Tibial artery (tissue), 4 donors: ENCODE results near the gene S1PR1.

Experiments
- DNase-seq, 2 donors: peaks; one replicate each; pipeline ENCODE4 v3.0.0-alpha.2; 2019
- H3K27ac ChIP-seq, 2 donors: fragments of 200-600 bp; sonication (generic) in 1 of 2; 1 replicate in 1 of 2; 2 replicates in 1 of 2; pipeline ENCODE4 v1.5.1; 2018 to 2019; ENCODE audit warnings: mild to moderate bottlenecking in 1 of 2
- H3K27me3 ChIP-seq, 2 donors: fragments of 200-600 bp; sonication (generic) in 1 of 2; one replicate each; pipeline versions ENCODE4 v1.5.1 to v1.6.0; 2016 to 2019
- H3K36me3 ChIP-seq, 3 donors: fragments of 200-600 bp; sonication (generic) in 2 of 3; one replicate each; pipeline ENCODE4 v1.5.1; 2016 to 2019; ENCODE audit warnings: mild to moderate bottlenecking in 2 of 3
- H3K4me1 ChIP-seq, 4 donors: fragments of 200-600 bp; sonication (generic) in 2 of 4; 1 replicate in 3 of 4; 2 replicates in 1 of 4; pipeline ENCODE4 v1.5.1; 2016 to 2019
- H3K4me3 ChIP-seq, 2 donors: fragments of 200-600 bp; sonication (generic) in 1 of 2; 1 replicate in 1 of 2; 2 replicates in 1 of 2; pipeline ENCODE4 v1.5.1; 2018 to 2019; ENCODE audit warnings: mild to moderate bottlenecking in 2 of 2
- H3K9me3 ChIP-seq, 3 donors: fragments of 200-600 bp; sonication (generic) in 1 of 3; one replicate each; pipeline ENCODE4 v1.5.1; 2016 to 2019
- intact Hi-C: fragments of 100-400 bp; cut with DNase I; formaldehyde crosslinking; loops from one replicate; pipeline ENCODE4 v1.15.0; 2023; ENCODE audit warnings: low total_unique reads
- TF ChIP-seq, protein P1 (sequence below), 2 experiments: fragments of 200-600 bp in 1 of 2; fragments of 450-650 bp in 1 of 2; IDR thresholded peaks; one replicate each; pipeline ENCODE4 v1.5.1; 2017 to 2019; ENCODE audit warnings: antibody characterized with exemption in 2 of 2, mild to moderate bottlenecking in 1 of 2, moderate library complexity in 1 of 2

The S1PR1 gene

DNA sequence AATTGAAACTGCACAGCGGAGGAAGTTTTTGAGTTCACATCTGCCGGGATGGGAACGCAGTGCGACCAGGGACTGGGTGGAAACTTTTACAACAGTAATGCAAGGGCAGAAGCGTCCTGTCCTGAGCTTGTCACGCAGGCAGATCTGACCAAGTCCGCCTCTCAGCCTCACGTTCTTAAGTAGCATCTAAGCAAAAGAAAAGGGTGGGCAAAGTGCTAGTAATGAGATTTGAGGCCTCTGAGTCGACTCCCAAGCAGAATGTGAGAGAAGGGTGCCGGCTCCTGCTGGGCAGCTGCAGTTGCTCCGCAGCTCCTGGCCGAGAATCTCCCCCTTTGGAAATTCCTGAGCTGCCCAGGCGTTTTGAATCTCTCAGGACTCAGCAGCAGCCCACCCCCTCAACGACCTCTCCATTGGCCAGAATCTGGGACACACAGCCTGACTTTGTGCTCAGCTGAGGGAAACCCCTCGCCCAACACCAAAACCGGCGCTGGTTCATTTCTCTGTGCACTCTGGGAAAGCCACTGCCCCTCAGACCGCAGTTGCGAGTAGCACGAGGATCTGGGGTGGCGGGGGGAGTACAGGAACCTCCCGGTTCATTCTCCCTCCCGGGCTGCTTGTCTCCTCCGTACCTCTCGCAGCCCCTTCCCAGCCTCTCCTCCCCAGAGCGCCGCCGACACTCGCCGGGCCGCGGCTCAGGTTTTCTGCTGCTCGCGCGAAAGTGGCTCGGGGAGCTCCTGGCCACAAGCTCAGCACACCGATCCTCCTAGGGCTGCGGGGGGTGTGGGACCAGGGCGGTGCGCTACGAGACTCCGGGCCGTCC is 913 bp upstream of the S1PR1 start:
- Histone ChIP-seq H3K4me3 (peak overlapping the region; percentile 52 to 65), H3K27ac (peak overlapping the region; percentile 53 to 64), H3K9me3 (no peaks in the 10 kb centered on the region), H3K36me3 (peaks cover 0 to 17% (median 0%) of the 10 kb centered on the region in 3 donors), H3K27me3 (peaks cover 0 to 2% of the 10 kb centered on the region in 2 donors), H3K4me1 (peaks cover 0 to 34% (median 21%) of the 10 kb centered on the region in 4 donors)
- peak; percentile 41 to 71 for DNase-seq
- intact Hi-C loops = no loop called here
- TF ChIP-seq, protein P1, sequence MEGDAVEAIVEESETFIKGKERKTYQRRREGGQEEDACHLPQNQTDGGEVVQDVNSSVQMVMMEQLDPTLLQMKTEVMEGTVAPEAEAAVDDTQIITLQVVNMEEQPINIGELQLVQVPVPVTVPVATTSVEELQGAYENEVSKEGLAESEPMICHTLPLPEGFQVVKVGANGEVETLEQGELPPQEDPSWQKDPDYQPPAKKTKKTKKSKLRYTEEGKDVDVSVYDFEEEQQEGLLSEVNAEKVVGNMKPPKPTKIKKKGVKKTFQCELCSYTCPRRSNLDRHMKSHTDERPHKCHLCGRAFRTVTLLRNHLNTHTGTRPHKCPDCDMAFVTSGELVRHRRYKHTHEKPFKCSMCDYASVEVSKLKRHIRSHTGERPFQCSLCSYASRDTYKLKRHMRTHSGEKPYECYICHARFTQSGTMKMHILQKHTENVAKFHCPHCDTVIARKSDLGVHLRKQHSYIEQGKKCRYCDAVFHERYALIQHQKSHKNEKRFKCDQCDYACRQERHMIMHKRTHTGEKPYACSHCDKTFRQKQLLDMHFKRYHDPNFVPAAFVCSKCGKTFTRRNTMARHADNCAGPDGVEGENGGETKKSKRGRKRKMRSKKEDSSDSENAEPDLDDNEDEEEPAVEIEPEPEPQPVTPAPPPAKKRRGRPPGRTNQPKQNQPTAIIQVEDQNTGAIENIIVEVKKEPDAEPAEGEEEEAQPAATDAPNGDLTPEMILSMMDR (IDR thresholded peaks at IDR 0.05) = no peak

DNA sequence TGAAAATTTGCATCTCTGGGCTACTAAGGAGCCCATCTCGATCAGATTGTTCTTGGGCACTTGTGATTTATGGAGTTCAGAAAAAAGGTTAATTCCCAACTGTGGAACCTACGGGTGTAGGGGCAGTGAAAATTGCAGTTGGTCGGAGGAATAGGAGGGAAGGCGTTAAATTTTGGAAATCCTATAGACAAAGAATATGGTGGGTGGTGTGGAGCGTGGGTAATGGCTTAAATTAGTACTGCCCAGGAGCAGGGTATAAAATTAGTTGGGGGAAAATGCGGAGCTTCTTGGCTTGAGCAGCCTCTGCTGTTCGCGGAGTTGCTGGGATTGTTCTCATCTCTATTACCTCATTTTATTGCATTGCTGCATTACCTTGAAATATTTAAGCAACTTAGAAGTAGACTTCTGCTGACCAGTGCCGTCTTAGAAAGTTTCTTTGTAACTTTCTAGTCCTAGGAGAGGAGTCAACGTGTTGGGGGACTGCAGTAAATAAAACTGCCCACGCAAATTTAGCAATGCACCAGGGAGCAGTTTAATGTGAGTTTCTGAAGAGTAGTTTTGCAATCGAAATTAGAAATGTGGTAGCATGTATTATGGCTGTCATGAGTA is 514 bp downstream of the S1PR1 start:
- H3K4me3 ChIP-seq = peak overlapping the region; percentile 52 to 65
- H3K36me3 ChIP-seq = peaks cover 0 to 17% (median 0%) of the 10 kb centered on the region in 3 donors
- no peaks in the 10 kb centered on the region for H3K9me3 ChIP-seq
- peak in 1 of 2 donors; percentile 34 for DNase-seq
- H3K4me1 ChIP-seq = peaks cover 0 to 34% (median 21%) of the 10 kb centered on the region in 4 donors
- H3K27ac ChIP-seq = peak overlapping the region; percentile 39 to 64
- TF ChIP-seq, protein P1 (IDR thresholded peaks at IDR 0.05) = no peak
- intact Hi-C loops = no loop called here
- peaks cover 0 to 2% of the 10 kb centered on the region in 2 donors for H3K27me3 ChIP-seq

DNA sequence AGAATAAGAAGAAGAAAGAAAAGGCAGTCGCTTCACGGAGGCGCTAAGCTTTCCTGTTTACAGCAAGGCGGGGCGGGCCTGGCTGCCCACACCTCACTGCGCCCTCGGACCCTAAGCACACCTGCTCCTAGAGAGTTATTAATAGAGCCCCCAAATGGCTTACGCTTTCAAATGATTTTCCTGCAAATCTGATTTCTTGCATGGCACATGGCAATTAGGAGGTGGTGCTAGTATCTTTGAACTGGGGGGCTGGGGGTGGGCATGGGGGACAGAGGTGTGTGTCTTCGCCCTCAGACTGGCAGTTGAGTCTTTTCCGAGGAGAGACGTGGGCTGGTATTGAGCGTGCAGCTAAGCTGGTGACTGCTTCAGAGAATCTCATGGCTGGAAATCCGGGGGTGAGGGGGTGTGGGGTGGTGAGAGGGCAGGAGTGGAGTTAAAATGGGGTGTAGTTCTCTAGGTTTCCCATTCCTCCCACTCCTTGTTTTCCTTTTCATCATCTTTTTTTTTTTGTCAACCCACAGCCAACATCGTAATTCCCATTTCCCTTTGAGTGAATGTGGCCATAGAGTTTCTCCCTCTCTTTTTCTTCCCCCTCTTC is 1.3 kb downstream of the S1PR1 start:
- peaks cover 0 to 2% of the 10 kb centered on the region in 2 donors for H3K27me3 ChIP-seq
- H3K4me1 ChIP-seq = peaks cover 0 to 34% (median 21%) of the 10 kb centered on the region in 4 donors
- peaks cover 0 to 17% (median 0%) of the 10 kb centered on the region in 3 donors for H3K36me3 ChIP-seq
- DNase-seq = no peak
- H3K27ac ChIP-seq = peak overlapping the region in 1 of 2 donors; percentile 2
- no peaks in the 10 kb centered on the region for H3K9me3 ChIP-seq
- TF ChIP-seq, protein P1 (IDR thresholded peaks at IDR 0.05) = no peak
- H3K4me3 ChIP-seq = peak overlapping the region; percentile 52 to 65
- intact Hi-C loops = no loop called here

DNA sequence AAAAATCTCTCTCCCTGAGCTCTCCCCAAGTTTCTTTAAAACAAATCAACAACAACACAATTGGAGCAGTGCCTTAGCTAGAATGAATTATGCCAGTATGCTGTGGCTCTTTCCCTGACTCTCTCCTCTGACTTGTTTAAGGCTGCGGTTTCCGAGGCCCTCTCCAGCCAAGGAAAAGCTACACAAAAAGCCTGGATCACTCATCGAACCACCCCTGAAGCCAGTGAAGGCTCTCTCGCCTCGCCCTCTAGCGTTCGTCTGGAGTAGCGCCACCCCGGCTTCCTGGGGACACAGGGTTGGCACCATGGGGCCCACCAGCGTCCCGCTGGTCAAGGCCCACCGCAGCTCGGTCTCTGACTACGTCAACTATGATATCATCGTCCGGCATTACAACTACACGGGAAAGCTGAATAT is 1.9 kb downstream of the S1PR1 start:
- H3K27ac ChIP-seq = peak overlapping the region in 1 of 2 donors; percentile 2
- peak overlapping the region; percentile 52 to 65 for H3K4me3 ChIP-seq
- peaks cover 0 to 2% of the 10 kb centered on the region in 2 donors for H3K27me3 ChIP-seq
- DNase-seq = peak; percentile 86 to 90
- TF ChIP-seq, protein P1 (IDR thresholded peaks at IDR 0.05) = peak; percentile 83 to 88
- H3K9me3 ChIP-seq = no peaks in the 10 kb centered on the region
- H3K4me1 ChIP-seq = peaks cover 0 to 34% (median 21%) of the 10 kb centered on the region in 4 donors
- H3K36me3 ChIP-seq = peaks cover 0 to 17% (median 0%) of the 10 kb centered on the region in 3 donors
- intact Hi-C loops = no loop called here

DNA sequence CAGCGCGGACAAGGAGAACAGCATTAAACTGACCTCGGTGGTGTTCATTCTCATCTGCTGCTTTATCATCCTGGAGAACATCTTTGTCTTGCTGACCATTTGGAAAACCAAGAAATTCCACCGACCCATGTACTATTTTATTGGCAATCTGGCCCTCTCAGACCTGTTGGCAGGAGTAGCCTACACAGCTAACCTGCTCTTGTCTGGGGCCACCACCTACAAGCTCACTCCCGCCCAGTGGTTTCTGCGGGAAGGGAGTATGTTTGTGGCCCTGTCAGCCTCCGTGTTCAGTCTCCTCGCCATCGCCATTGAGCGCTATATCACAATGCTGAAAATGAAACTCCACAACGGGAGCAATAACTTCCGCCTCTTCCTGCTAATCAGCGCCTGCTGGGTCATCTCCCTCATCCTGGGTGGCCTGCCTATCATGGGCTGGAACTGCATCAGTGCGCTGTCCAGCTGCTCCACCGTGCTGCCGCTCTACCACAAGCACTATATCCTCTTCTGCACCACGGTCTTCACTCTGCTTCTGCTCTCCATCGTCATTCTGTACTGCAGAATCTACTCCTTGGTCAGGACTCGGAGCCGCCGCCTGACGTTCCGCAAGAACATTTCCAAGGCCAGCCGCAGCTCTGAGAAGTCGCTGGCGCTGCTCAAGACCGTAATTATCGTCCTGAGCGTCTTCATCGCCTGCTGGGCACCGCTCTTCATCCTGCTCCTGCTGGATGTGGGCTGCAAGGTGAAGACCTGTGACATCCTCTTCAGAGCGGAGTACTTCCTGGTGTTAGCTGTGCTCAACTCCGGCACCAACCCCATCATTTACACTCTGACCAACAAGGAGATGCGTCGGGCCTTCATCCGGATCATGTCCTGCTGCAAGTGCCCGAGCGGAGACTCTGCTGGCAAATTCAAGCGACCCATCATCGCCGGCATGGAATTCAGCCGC is 2.5 kb downstream of the S1PR1 start:
- TF ChIP-seq, protein P1 (IDR thresholded peaks at IDR 0.05) = peak in 1 of 2 experiments; percentile 0
- no peak for DNase-seq
- peak overlapping the region; percentile 7 to 65 for H3K4me3 ChIP-seq
- no peaks in the 10 kb centered on the region for H3K9me3 ChIP-seq
- H3K36me3 ChIP-seq = peaks cover 0 to 17% (median 0%) of the 10 kb centered on the region in 3 donors
- intact Hi-C loops = no loop called here
- peaks cover 0 to 2% of the 10 kb centered on the region in 2 donors for H3K27me3 ChIP-seq
- no peak overlapping the region for H3K27ac ChIP-seq
- peaks cover 0 to 34% (median 21%) of the 10 kb centered on the region in 4 donors for H3K4me1 ChIP-seq
